NB4 (cell line): ENCODE measurements around the gene PLK1.

Experiments
- MAX ChIP-seq: IDR thresholded peaks from 2 replicates; pipeline ENCODE4 v1.6.1; 2011; ENCODE audit warnings: low read depth, low read length
- POLR2A ChIP-seq: IDR thresholded peaks from 2 replicates; pipeline ENCODE4 v1.6.1; 2011; ENCODE audit warnings: mild to moderate bottlenecking; ENCODE audit not compliant: insufficient read length; ENCODE audit errors: extremely low read depth
- TF ChIP-seq, protein P1 (sequence below): IDR thresholded peaks from one replicate; pipeline ENCODE4 v1.5.1; 2012; ENCODE audit warnings: low read depth, low read length

DNA sequence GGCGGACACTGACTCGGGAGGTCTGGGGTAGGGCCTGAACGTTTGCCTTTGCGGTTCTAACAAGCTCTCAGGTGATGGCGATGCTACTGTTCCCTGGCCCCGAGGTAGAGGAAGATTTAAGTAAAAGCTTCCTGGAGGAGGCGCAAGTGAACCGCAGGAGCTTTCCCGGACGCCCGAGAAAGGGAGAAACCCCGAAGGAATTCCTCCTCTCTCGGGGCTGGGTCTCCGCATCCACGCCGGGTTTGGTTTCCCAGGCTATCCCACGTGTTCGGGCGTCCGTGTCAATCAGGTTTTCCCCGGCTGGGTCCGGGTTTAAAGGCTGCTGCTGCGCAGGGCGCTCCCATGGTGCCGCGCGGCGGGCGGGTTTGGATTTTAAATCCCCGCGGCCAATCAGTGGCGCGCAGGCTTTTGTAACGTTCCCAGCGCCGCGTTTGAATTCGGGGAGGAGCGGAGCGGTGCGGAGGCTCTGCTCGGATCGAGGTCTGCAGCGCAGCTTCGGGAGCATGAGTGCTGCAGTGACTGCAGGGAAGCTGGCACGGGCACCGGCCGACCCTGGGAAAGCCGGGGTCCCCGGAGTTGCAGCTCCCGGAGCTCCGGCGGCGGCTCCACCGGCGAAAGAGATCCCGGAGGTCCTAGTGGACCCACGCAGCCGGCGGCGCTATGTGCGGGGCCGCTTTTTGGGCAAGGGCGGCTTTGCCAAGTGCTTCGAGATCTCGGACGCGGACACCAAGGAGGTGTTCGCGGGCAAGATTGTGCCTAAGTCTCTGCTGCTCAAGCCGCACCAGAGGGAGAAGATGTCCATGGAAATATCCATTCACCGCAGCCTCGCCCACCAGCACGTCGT lies at the start of gene PLK1:
- TF ChIP-seq POLR2A (peak; percentile 65), MAX (peak; percentile 93)
- TF ChIP-seq, protein P1, sequence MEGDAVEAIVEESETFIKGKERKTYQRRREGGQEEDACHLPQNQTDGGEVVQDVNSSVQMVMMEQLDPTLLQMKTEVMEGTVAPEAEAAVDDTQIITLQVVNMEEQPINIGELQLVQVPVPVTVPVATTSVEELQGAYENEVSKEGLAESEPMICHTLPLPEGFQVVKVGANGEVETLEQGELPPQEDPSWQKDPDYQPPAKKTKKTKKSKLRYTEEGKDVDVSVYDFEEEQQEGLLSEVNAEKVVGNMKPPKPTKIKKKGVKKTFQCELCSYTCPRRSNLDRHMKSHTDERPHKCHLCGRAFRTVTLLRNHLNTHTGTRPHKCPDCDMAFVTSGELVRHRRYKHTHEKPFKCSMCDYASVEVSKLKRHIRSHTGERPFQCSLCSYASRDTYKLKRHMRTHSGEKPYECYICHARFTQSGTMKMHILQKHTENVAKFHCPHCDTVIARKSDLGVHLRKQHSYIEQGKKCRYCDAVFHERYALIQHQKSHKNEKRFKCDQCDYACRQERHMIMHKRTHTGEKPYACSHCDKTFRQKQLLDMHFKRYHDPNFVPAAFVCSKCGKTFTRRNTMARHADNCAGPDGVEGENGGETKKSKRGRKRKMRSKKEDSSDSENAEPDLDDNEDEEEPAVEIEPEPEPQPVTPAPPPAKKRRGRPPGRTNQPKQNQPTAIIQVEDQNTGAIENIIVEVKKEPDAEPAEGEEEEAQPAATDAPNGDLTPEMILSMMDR: no peak
